ENCODE measurements around the gene EP400.
"Not testable (repeated sequence)": the region's sequence is repeated elsewhere in the genome, so short reads cannot be mapped to it uniquely, and the experiment has no call there.

EP400 gene

GRCh38 chr12:132045751-132046150, 96.0 kb downstream of the EP400 start:
- no peak for DNase-seq (ENCODE audit: low spot score)

- no peak for DNase-seq (ENCODE audit: low spot score)
These were observed 96.8 kb downstream of the EP400 start for GRCh38 chr12:132046561-132046960.

GRCh38 chr12:132047630-132048029, 97.9 kb downstream of the EP400 start:
- not testable (repeated sequence) for DNase-seq (ENCODE audit: low spot score)

GRCh38 chr12:132049442-132049841, 99.7 kb downstream of the EP400 start:
- DNase-seq (ENCODE audit: low spot score), result no peak

GRCh38 chr12:132049876-132050275, 100.1 kb downstream of the EP400 start:
- DNase-seq (ENCODE audit: low spot score), result no peak

- DNase-seq (ENCODE audit: low spot score), result peak; percentile 16
These were observed 102.0 kb downstream of the EP400 start for GRCh38 chr12:132051718-132052117.

GRCh38 chr12:132052196-132052932, 102.6 kb downstream of the EP400 start:
- no peak for DNase-seq (ENCODE audit: low spot score)

GRCh38 chr12:132053338-132054330, 103.9 kb downstream of the EP400 start:
- DNase-seq (ENCODE audit: low spot score), result no peak

- DNase-seq (ENCODE audit: low spot score), result no peak
These were observed 105.2 kb downstream of the EP400 start for GRCh38 chr12:132054983-132055382.

- DNase-seq (ENCODE audit: low spot score), result no peak
These were observed 105.9 kb downstream of the EP400 start for GRCh38 chr12:132055535-132056096.

- DNase-seq (ENCODE audit: low spot score), result peak; percentile 13
These were observed 106.6 kb downstream of the EP400 start for GRCh38 chr12:132056320-132056719.

- no peak for DNase-seq (ENCODE audit: low spot score)
These were observed 107.2 kb downstream of the EP400 start for GRCh38 chr12:132056951-132057350.

GRCh38 chr12:132057691-132058090, 107.9 kb downstream of the EP400 start:
- DNase-seq (ENCODE audit: low spot score), result no peak

GRCh38 chr12:132061197-132061596, 111.5 kb downstream of the EP400 start:
- DNase-seq (ENCODE audit: low spot score), result no peak

- DNase-seq (ENCODE audit: low spot score), result no peak
These were observed 112.1 kb downstream of the EP400 start for GRCh38 chr12:132061641-132062430.

GRCh38 chr12:132062481-132062880, 112.7 kb downstream of the EP400 start:
- DNase-seq (ENCODE audit: low spot score), result no peak

GRCh38 chr12:132063491-132063890, 113.7 kb downstream of the EP400 start:
- no peak for DNase-seq (ENCODE audit: low spot score)

GRCh38 chr12:132064631-132065030, 114.9 kb downstream of the EP400 start:
- DNase-seq (ENCODE audit: low spot score), result no peak

GRCh38 chr12:132065203-132065602, 115.5 kb downstream of the EP400 start:
- no peak for DNase-seq (ENCODE audit: low spot score)

GRCh38 chr12:132065609-132066344, 116.0 kb downstream of the EP400 start:
- no peak for DNase-seq (ENCODE audit: low spot score)

- no peak for DNase-seq (ENCODE audit: low spot score)
These were observed 116.6 kb downstream of the EP400 start for GRCh38 chr12:132066345-132066685.

Data from cerebellar cortex (tissue), 1 donor.